Activated CD4-positive, alpha-beta T cell treated with anti-CD3 and anti-CD28 coated beads for 24 hours (primary cell): ENCODE data around the gene NANP.
"Not testable (repeated sequence)": the region's sequence is repeated elsewhere in the genome, so short reads cannot be mapped to it uniquely, and the experiment has no call there.

ENCODE experiments used
- DNase-seq, 2 donors: peaks; one replicate each; pipeline ENCODE4 v3.0.0-alpha.2; 2020; ENCODE audit warnings: low read depth in 2 of 2

The NANP gene

DNA sequence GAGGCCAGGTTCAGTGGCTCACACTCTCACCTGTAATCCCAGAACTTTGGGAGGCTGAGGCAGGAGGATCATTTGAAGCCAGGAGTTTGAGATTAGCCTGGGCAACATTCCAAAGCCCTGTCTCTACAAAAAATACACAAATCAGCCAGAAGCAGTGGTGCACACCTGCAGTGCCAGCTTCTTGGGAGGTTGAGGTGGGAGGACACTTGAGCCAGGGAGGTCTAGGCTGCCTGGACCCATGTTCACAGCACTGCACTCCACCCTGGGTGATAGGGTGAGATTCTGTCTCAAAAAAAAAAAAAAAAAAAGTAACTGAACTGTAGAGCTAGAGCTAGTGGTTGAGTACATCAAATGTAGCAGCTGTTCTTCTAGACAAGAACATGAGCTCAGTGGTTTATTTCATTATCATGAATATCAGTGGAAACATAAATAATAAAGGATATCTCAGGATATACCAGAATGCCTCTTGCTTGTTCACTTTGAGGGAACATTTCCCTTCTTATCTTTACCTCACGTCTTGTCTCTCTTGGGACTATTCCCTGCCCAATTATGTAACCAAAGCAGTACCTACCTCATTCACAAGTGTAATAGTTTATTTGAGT lies 17.6 kb downstream of the NANP start:
- DNase-seq = no peak

DNA sequence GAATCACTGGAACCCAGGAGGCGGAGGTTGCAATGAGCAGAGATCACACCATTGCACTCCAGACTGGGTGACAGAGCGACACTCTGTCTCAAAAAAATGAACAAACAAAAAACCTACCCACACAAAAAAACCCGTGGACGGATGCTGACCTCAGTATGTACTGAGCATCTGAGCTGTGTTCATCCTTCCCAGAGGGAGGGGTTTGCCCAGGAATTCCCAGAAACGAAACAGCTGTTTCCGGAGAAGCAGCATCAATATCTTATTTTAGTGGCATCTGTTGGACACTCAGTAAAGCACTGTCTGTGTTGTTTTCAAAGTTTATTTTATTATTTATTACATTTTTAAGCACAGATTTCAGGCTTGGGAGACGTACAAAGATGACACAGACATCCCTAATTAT lies 18.7 kb downstream of the NANP start:
- DNase-seq = no peak

DNA sequence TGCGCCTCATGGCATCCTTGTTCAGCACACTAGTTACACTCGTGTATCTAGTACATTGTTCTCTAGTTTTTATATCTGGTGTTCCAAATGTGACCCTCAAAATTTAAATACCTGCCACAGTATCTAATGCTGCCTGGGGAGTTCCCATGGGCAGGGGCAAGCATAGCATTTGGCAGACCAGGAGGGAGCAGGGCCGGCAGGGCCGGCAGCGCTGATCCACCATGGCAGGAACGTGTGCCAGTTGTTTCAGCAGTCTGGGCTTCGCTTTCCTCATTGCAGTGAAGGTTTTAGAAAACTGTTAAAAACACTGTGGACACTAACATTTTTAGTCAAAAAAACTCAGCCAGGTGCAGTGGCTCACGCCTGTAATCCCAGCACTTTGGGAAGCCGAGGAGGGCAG lies 19.2 kb downstream of the NANP start:
- DNase-seq = no peak

DNA sequence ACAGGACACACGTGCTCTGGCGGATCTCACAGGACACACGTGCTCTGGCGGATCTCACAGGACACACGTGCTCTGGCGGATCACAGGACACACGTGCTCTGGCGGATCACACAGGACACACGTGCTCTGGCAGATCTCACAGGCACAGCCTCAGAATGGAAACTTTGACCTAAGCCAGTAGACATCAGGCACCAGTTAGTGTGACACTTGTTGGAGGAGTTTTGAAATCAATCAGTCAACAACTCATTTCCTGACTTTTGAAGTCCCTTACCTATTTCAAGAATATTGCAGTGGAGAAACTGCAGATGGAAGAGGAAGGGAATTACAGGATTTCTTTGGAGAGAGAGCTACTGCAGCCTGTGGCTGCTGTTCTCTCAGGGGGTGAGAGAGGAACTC lies 20.9 kb downstream of the NANP start:
- DNase-seq = not testable (repeated sequence)

DNA sequence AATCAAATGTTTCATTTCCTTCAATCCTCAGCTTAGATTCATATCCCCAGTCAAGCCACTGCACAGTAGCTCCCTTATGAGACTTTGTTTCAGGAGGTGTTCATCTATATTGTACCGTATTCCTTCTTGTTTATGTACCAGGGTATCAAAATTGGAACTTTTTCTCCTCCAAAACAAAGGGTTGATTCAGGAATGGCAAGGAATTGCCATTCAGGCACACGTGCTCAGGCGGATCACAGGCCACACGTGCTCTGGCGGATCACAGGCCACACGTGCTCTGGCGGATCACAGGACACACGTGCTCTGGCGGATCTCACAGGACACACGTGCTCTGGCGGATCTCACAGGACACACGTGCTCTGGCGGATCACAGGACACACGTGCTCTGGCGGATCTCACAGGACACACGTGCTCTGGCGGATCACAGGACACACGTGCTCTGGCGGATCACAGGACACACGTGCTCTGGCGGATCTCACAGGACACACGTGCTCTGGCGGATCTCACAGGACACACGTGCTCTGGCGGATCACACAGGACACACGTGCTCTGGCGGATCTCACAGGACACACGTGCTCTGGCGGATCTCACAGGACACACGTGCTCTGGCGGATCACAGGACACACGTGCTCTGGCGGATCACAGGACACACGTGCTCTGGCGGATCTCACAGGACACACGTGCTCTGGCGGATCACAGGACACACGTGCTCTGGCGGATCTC lies 21.5 kb downstream of the NANP start:
- DNase-seq = not testable (repeated sequence)

DNA sequence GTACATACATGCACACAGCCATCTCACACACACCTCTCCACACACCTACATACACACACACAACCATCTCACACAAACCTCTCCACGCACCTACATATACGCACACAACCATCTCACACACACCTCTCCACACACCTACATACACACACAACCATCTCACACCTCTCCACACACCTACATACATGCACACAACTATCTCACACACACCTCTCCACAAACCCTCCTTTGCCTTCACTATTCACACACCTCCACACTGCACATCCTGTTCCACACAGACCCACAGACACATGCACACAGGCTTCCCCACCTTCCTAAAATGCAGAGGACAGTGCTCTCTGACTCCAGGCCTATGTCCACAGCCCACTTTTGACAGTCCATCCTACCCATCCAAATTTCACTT lies 22.2 kb downstream of the NANP start:
- no peak for DNase-seq

DNA sequence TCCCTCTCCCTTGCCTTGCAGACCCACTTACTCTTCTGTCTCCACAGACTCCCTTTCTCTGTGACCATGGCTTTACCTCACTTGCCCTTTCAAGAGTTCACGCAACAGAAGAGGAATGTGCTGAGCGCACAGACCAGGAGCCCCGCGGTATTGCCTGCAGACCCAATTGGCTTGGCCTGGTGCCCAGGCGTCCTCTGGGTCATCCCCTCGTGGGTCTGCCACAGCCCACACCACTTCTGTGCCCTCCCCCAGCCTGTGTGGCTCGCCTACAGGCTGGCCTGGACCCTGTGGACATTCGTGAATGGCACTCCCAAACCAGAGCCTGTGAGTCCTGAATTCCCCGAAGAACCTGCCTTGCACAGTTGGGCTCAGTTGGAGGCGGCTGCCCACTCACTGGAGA lies 23.2 kb downstream of the NANP start:
- DNase-seq = no peak

DNA sequence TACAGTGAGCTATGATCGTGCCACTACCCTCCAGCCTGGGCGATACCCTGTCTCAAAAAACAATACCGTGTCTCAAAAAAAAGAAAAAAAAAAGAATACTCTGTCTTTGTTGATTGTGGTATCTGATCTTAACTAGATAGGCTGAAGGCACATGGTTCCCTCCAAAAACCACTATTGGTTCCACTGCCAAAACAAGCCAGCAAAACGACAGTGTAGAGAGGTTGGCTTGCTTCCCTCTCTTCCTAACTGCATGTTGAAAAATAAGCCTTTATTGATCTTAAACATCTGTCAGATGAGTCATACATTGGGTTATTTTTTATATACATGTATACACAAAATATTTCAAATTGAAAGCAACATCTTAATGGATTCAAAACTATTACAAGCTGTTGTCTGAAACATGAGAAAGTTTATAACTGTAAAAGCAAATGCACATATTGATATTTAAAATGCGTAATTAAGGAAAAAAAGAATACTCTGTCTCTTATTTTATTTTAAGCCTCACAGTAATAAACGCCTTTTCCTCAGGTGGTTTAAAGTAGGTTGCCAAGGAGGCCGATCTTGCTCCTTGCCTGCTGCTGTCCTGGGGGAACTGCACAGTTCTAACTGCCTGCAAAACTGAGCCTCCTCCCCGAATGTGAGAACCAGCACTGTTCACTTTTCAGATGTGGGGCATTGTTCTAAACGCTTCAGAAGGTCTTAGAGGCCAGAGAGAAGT lies 31.5 kb downstream of the NANP start:
- no peak for DNase-seq

DNA sequence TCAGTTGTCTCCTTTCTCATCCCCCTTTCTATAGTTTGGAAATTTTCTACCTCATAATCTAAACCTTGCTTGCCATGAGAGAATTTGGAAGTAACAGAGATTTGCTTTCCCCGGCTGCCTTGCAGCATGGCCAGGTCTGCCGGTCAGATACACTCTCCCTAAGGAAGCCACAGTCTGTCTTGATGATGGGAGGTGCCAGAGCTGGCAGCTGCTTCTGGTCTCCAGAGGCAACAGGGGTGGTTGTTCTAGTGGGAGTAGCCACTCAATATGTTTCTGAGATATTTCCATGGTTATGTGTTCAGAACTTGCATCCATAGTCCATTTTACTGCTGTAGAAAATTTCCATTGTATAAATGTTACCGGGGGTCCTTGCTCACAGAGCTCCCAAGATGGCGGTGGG lies 33.0 kb downstream of the NANP start:
- not testable (repeated sequence) for DNase-seq

DNA sequence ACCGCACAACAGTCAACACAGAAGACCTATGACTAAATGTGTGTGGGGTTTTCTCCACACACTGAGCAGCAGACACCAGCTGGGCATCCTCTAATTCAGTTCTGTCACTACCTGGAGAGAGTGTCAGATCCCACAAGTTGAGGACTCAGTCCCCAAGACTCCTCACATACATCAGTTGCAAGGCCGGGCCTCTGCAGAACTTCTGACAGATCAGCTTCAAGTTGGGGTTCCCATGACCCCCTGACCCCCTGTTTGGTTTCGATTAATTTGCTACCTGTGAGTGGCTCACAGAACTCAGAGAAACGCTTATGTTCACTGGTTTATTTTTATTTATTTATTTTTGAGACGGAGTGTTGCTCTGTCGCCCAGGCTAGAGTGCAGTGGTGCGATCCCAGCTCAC lies 35.3 kb downstream of the NANP start:
- DNase-seq = no peak

DNA sequence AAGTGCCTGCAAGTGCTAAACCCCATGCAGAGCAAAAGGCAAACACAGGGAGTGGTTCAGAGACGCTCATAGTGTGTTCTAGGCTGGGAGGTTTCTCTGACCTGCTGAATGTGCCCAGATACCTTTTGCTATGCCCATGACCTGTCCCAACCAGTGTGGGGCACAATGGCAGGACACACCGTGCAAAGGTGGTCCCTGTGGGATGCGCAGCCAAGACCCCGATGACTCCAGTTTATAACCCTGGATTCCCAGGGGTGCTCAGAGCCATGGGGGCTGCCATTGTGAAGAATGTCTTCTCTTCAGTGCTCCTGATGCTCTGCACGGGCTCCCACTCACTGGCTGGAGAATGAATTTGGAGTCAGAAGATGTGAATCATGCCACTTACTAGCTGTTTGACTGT lies 36.3 kb downstream of the NANP start:
- DNase-seq = no peak

DNA sequence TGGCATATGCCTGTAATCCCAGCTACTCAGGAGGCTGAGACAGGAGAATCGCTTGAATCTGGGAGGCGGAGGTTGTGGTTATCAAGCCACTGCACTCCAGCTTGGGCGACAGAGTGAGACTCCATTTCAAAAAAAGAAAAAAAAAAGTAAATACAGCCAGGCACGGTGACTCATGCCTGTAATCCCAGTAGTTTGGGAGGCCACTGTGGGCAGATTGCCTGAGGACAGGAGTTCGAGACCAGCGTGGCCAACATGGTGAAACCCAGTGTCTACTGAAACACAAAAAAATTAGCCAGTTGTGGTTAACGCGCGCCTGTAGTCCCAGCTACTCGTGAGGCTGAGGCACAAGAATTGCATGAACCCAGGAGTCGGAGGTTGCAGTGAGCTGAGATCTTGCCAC lies 36.9 kb downstream of the NANP start:
- no peak for DNase-seq

DNA sequence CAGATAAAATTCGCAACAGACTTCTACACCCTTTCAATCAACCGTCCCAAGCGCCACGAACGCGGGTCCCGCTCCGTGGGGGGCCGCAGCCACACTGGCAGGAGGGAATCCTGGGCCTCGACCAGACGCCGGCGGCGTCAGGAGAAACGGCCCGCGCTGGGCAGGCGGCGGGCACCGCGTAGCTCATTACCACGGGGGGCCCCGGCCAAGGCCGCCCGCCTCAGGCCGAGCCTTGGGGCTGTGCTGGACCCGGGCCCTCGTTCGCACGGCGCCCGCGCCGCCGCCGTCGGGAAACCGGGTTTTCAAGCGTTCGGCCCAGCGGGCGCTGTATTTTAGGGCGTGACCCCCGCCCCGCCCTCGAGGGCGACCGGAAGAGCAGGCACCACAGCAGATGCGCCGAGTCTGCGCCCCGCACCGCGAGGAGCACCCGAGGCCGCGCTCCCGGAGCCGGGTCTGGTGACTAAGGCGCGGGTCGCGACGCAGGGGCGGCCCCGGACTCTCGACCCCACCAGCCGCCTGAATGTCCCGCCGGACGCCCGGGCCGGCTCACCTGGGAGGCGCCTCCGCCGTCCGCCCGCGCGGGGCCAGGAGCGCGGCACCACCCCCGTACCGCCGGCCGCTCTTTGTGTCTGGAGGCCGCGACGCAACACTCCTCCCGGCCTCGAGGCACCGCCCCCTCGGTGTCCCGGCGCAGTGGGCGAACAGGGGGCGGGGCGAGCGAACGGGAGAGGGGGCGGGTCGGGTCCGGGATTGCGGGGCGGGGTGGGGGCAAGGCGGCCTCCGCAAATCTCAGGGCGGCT lies 38.7 kb downstream of the NANP start, which contains the start of gene NINL:
Gene NINL, minus strand, starts transcription at position 627 of the 800 bp plus-strand sequence. CDS start 58,944 bp downstream, outside the sequence.
- DNase-seq = peak; percentile 11 to 30

DNA sequence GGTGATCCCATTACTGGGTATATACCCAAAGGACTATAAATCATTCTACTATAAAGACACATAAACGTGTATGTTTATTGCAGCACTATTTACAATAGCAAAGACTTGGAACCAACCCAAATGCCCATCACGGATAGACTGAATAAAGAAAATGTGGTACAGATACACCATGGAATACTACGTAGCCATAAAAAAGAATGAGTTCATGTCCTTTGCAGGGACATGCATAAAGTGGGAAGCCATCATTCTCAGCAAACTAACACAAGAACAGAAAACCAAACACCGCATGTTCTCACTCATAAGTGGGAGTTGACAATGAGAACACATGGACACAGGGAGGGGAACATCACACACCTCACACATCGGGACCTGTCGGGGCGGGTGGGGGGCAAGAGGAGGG lies 40.2 kb downstream of the NANP start:
- not testable (repeated sequence) for DNase-seq

DNA sequence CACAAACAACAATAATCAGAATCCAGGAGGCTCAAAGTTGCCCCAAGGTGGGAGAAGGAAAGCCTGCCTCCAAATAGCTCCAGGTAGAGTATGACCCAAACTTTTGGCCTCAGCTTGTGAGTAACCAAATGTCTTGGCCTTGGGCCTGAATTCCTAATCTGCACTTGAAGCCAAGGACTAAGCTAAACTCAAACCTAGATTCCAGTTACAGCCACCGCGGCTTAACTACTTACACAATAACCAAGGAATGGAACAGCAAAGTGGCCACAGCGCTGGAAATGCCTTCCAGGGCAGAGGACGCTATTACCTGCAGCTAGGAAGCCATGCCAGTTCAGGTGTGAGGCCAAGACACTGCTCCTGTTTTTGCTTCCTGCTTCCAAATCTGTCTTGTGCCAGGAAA lies 43.1 kb downstream of the NANP start:
- DNase-seq = no peak

DNA sequence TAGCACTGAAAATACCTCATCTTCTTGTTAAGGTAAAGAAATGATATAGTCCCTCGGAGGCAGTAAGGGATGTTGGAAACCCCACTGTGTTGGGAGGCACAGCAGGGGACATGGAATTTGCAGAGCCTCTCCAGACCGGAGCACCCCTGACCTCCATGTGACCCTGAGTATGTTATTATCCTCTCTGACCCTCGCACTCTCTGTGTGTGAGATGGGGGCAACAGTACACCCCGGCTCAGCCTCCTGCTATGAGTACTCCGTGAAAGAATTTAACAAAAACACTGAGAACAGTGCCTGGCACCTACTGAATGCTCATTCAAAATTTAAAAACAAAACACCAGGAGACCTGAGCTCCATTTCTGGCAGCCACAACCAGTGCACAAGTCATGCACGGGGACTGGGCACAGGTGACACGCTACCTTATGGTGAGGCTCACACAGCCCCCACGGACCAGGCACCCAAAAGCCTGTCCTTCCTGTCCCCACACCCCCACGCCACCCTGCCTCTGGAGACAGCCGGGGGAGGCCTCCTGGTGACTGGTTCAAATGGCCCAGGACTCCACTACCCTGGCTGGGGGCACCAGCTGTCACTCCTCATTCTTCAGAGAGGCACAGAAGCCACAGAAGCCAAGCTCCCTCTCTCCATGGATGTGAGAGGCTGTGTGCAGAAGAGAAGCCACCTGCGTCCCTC lies 44.6 kb downstream of the NANP start:
- DNase-seq = no peak

DNA sequence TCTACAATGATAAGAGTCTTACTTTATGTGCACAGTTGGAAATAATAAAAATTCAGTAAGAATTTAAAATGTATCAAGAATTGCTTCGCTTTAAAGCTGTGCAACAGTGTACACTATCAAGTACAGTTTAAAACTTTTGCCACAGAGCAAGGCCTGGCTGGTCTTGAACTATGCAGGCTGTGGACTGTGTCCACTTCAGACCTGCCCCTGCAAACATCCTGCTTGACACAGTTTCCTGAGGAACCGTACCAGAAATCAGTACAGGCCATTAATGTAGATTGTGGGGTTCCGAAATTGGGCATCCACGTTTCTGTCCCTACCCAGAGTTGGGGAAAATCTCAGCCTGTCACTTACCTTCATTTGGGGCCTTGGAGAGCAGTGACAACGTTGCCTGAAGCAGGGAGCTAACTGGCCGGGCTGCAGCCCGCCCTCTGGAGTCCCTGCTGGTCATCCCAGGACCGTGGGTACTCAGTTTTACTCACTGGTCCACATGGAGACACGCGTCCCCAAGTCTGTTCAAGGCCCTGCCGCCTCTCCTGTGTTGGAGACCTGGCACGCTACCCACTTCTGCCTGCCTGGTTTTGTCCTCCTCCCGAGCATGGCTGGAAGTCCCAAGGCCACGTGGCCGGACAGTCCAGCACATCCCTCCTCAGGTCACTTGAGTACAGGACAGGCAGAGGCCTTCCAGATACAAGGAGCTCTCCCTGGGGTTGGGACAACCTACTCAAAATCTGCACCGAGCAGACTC lies 46.9 kb downstream of the NANP start:
- DNase-seq = no peak

DNA sequence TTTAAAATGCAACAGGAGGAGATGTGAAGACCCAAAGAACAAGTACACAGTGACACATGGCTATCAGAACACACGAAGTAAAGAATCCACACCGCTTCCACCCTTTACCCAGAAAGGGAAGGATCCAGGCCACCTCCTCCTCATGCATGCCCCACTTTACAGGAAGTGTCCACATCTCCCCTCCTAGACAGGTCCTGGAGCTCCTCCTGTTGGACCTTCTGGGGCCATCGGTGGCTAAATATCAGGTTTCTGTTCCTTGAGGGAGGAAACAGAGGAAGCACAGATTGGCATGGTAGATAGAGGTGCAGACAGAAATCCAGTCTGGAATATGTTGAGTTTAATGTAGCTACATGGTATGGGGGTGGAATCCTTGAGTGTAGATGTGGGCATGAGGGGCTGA lies 49.4 kb downstream of the NANP start:
- DNase-seq = no peak

DNA sequence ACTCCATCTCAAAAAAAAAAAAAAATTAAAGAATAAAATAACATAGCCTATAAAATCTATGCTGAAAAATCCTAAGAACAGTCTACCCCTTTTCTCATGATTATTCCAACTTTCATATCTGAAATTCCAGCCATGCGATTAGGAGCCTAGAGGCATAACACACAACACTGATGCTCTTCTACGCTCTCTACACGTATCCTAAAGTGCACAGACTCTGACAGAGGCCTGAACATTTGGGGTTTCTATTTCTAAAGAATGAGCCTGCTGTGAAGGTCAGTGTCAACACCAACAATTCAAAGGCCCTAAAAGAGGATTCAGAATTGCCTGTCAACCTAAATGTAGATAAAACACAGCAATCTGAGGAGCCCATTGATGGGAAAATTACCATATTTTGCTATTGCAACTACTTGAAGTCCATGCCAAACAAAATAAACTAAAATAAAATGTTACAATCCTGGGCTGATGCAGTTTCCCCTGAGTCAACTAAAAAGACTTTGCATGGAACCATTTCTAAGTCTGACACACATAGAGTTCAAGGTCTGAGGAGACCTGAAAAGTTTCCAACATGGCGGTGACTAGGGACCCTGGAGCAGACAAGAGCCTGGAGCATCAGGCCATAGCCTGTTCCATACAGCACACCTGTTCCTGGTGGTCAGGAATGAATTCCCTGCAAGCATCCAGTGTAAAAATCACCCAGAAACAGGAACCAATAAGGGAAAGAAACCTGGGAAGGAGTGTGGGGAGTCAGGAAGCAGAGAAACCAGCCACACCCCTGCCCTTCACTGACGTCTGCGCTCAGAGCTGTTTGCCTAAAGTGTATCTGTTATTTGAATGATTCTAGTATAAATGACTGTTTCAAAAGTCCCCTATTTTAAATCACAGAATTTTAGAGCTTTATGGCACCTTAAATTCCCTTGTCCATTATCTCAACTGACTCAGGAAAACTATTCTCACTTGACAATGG lies 50.2 kb downstream of the NANP start:
- no peak for DNase-seq

DNA sequence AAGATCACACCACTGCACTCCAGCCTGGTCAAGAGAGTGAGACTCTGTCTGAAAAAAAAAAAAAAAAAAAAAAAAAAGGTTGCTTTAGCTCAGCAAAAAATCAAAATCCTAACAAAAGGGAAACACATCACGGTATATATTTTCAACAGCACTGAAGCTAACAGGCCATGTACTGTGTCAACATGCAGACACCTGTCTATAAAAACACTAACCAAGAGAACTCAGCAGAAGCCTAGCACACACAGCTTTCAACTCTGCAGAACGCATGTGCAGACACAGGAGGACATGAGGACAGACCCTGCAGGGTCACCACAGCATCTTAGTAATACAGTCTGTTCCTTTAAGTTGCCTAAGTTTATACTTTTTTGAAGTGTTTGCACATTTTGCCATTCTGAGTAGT lies 52.0 kb downstream of the NANP start:
- no peak for DNase-seq
